Inflammatory macrophage treated with lipopolysaccharide for 1 hour (primary cell): ENCODE measurements around the gene COL12A1.
"Not testable (repeated sequence)": the region's sequence is repeated elsewhere in the genome, so short reads cannot be mapped to it uniquely, and the experiment has no call there.

Experiments
- DNase-seq, 2 donors: peaks; one replicate each; pipeline ENCODE4 v3.0.0-alpha.2; 2020 to 2022

The COL12A1 gene

GRCh38 chr6:75211920-75212590 lies 6.2 kb upstream of the COL12A1 start:
- DNase-seq: no peak

- DNase-seq: peak; percentile 42 to 85
Observed at GRCh38 chr6:75210885-75211739, 5.3 kb upstream of the COL12A1 start.

GRCh38 chr6:75209184-75209723 lies 3.4 kb upstream of the COL12A1 start:
- DNase-seq: no peak

- peak; percentile 61 to 96 for DNase-seq
Observed at GRCh38 chr6:75208298-75209183, 2.7 kb upstream of the COL12A1 start.

GRCh38 chr6:75206576-75207342 lies 906 bp upstream of the COL12A1 start:
- DNase-seq: no peak

GRCh38 chr6:75204959-75205775 lies 686 bp downstream of the COL12A1 start:
- DNase-seq: no peak

- peak in 1 of 2 donors; percentile 35 for DNase-seq
Observed at GRCh38 chr6:75204217-75204958, 1.5 kb downstream of the COL12A1 start.

GRCh38 chr6:75203721-75204120 lies 2.1 kb downstream of the COL12A1 start:
- DNase-seq: no peak

- no peak for DNase-seq
Observed at GRCh38 chr6:75202676-75203131, 3.1 kb downstream of the COL12A1 start.

GRCh38 chr6:75201901-75202672 lies 3.8 kb downstream of the COL12A1 start:
- DNase-seq: no peak

GRCh38 chr6:75201021-75201420 lies 4.8 kb downstream of the COL12A1 start:
- DNase-seq: no peak

- no peak for DNase-seq
Observed at GRCh38 chr6:75199889-75200288, 6.0 kb downstream of the COL12A1 start.

GRCh38 chr6:75196081-75196687 lies 9.7 kb downstream of the COL12A1 start:
- no peak for DNase-seq

- DNase-seq: no peak
Observed at GRCh38 chr6:75188221-75188925, 17.5 kb downstream of the COL12A1 start.

GRCh38 chr6:75186581-75186980 lies 19.3 kb downstream of the COL12A1 start:
- not testable (repeated sequence) for DNase-seq

GRCh38 chr6:75183099-75183541 lies 22.7 kb downstream of the COL12A1 start:
- DNase-seq: no peak

- DNase-seq: no peak
Observed at GRCh38 chr6:75180864-75181263, 25.0 kb downstream of the COL12A1 start.

- no peak for DNase-seq
Observed at GRCh38 chr6:75178757-75179156, 27.1 kb downstream of the COL12A1 start.
